Keratinocyte (primary cell): ENCODE data around the gene ZC3H10. TPM values are rescaled to one million over a fixed set of nuclear protein-coding genes. Genes with fewer than 3 reads are reported as not detected.

Experiments
- DNase-seq: peaks from one replicate; pipeline ENCODE4 v3.0.0-alpha.2; 2011; ENCODE audit warnings: low read depth, missing footprints, low spot score
- FAIRE-seq: peaks from 2 replicates; lab custom pipeline; 2011; peaks lifted over from hg19 to GRCh38; lab: Jason Lieb, UNC
- H2AFZ ChIP-seq: 2 replicates; pipeline ENCODE4 v1.6.0; 2012; ENCODE audit warnings: low read length, control low read depth, inconsistent platforms; ENCODE audit not compliant: control insufficient read depth
- H3K27ac ChIP-seq: 2 replicates; pipeline ENCODE4 v1.5.1; 2011; ENCODE audit warnings: low read length; ENCODE audit not compliant: control insufficient read depth, insufficient read depth
- H3K27me3 ChIP-seq: 3 replicates; pipeline ENCODE4 v1.6.0; 2011; ENCODE audit warnings: low read length; ENCODE audit not compliant: control insufficient read depth, insufficient read depth; ENCODE audit errors: extremely low read depth
- H3K36me3 ChIP-seq, 2 experiments: 2 replicates in 1 of 2; 3 replicates in 1 of 2; pipeline ENCODE4 v1.5.1; 2011; ENCODE audit warnings: low read length in 2 of 2, mild to moderate bottlenecking in 1 of 2; ENCODE audit not compliant: control insufficient read depth in 2 of 2, insufficient read depth in 2 of 2; ENCODE audit errors: extremely low read depth in 1 of 2
- H3K4me1 ChIP-seq: 3 replicates; pipeline ENCODE4 v1.5.1; 2011; ENCODE audit warnings: low read length; ENCODE audit not compliant: control insufficient read depth, insufficient read depth; ENCODE audit errors: extremely low read depth
- H3K4me2 ChIP-seq: 3 replicates; pipeline ENCODE4 v1.6.0; 2011; ENCODE audit warnings: low read depth, low read length; ENCODE audit not compliant: control insufficient read depth, insufficient read depth; ENCODE audit errors: extremely low read depth
- H3K4me3 ChIP-seq, 3 experiments: fragments of 200-600 bp in 1 of 3; sonication (generic) in 1 of 3; 2 replicates in 2 of 3; 3 replicates in 1 of 3; pipeline ENCODE4 v1.5.1; 2011 to 2016; ENCODE audit warnings: low read length in 3 of 3, mild to moderate bottlenecking in 3 of 3, control low read depth in 2 of 3, inconsistent platforms in 1 of 3, low read depth in 1 of 3, mixed read lengths in 1 of 3, mixed run types in 1 of 3, moderate library complexity in 1 of 3; ENCODE audit not compliant: control insufficient read depth in 2 of 3, insufficient read depth in 2 of 3; ENCODE audit errors: extremely low read depth in 1 of 3
- H3K79me2 ChIP-seq: 2 replicates; pipeline ENCODE4 v1.6.0; 2012; ENCODE audit warnings: low read length; ENCODE audit not compliant: control insufficient read depth, insufficient read depth
- H3K9ac ChIP-seq: 3 replicates; pipeline ENCODE4 v1.6.0; 2011; ENCODE audit warnings: low read length; ENCODE audit not compliant: control insufficient read depth, insufficient read depth; ENCODE audit errors: extremely low read depth
- H3K9me1 ChIP-seq: 3 replicates; pipeline ENCODE4 v1.6.0; 2011; ENCODE audit warnings: low read length; ENCODE audit not compliant: control insufficient read depth, insufficient read depth; ENCODE audit errors: extremely low read depth
- H3K9me3 ChIP-seq: 2 replicates; pipeline ENCODE4 v1.5.1; 2012; ENCODE audit warnings: low read depth, low read length; ENCODE audit not compliant: control insufficient read depth
- H4K20me1 ChIP-seq: 3 replicates; pipeline ENCODE4 v1.6.0; 2011; ENCODE audit warnings: low read length; ENCODE audit not compliant: control insufficient read depth, insufficient read depth; ENCODE audit errors: extremely low read depth
- EZH2 ChIP-seq: IDR thresholded peaks from one replicate; pipeline ENCODE4 v1.6.1; 2012; ENCODE audit warnings: inconsistent platforms, mild to moderate bottlenecking, low read length, moderate library complexity
- dilution Hi-C: fragments of 300-500 bp; cut with MboI; formaldehyde crosslinking; loops from one replicate; pipeline ENCODE4 v1.7.0; 2020; ENCODE audit warnings: low sequenced_read_pairs; ENCODE audit not compliant: extremely low pct_ligation_motif_present
- polyA plus RNA-seq, 5 experiments: library from polyadenylated mRNA; depleted of rRNA in 3 of 5; stranded (reverse) in 3 of 5; stranded (forward) in 1 of 5; unstranded in 1 of 5; fragments of >200 nt; gene quantifications; 1 replicate in 1 of 5; 2 replicates in 3 of 5; 3 replicates in 1 of 5; pipeline versions ENCODE4 v1.2.1 to v1.2.3, GENCODE V29; 2011 to 2012; ENCODE audit warnings: missing spikeins in 2 of 5, low read depth in 1 of 5, low replicate concordance in 1 of 5
- TF ChIP-seq, protein P1 (sequence below), 3 experiments: IDR thresholded peaks in 1 of 3; conservative IDR thresholded peaks in 1 of 3; optimal IDR thresholded peaks in 1 of 3; 2 replicates in 2 of 3; 3 replicates in 1 of 3; pipeline versions ENCODE3 to v1.5.1; 2011; ENCODE audit warnings: low read length in 3 of 3, mild to moderate bottlenecking in 3 of 3, moderate library complexity in 2 of 3, control low read depth in 1 of 3, inconsistent platforms in 1 of 3; ENCODE audit not compliant: insufficient read depth in 2 of 3; ENCODE audit errors: extremely low read depth in 1 of 3

ZC3H10 gene
- polyA plus RNA-seq, 1 donor (not counting 4 experiments of a cell fraction or from before 2014, with no cell fraction given): 0.85 TPM

GRCh38 chr12:56119361-56119796 lies 1.3 kb downstream of the ZC3H10 start:
- H3K9ac ChIP-seq: peak overlapping the region; percentile 77
- no peaks in the 10 kb centered on the region for H3K27me3 ChIP-seq
- no peaks in the 10 kb centered on the region for H3K9me3 ChIP-seq
- H3K4me1 ChIP-seq: peaks cover 26% of the 10 kb centered on the region
- peak overlapping the region; percentile 66 for H3K27ac ChIP-seq
- peak overlapping the region; percentile 93 for H3K4me2 ChIP-seq
- dilution Hi-C loops: no loop called here
- no peak for DNase-seq
- H3K36me3 ChIP-seq: peaks cover 3 to 27% of the 10 kb centered on the region in 2 experiments
- H2AFZ ChIP-seq: no peak overlapping the region
- no peaks in the 10 kb centered on the region for H3K9me1 ChIP-seq
- peak overlapping the region in 2 of 3 experiments; percentile 71 to 72 for H3K4me3 ChIP-seq
- H4K20me1 ChIP-seq: no peaks in the 10 kb centered on the region
- TF ChIP-seq, protein P1, sequence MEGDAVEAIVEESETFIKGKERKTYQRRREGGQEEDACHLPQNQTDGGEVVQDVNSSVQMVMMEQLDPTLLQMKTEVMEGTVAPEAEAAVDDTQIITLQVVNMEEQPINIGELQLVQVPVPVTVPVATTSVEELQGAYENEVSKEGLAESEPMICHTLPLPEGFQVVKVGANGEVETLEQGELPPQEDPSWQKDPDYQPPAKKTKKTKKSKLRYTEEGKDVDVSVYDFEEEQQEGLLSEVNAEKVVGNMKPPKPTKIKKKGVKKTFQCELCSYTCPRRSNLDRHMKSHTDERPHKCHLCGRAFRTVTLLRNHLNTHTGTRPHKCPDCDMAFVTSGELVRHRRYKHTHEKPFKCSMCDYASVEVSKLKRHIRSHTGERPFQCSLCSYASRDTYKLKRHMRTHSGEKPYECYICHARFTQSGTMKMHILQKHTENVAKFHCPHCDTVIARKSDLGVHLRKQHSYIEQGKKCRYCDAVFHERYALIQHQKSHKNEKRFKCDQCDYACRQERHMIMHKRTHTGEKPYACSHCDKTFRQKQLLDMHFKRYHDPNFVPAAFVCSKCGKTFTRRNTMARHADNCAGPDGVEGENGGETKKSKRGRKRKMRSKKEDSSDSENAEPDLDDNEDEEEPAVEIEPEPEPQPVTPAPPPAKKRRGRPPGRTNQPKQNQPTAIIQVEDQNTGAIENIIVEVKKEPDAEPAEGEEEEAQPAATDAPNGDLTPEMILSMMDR (optimal IDR thresholded peaks at IDR 0.05 in 1 of 3, IDR thresholded peaks at IDR 0.05 in 1 of 3, conservative IDR thresholded peaks at IDR 0.05 in 1 of 3; ENCODE audit: extremely low read depth in 1 of 3, insufficient read depth in 2 of 3, low read length in 3 of 3): peak; percentile 75 to 83 (median 79)
- no peak for TF ChIP-seq EZH2
- FAIRE-seq: peak; percentile 71
- peaks cover 11% of the 10 kb centered on the region for H3K79me2 ChIP-seq

- peak overlapping the region; percentile 77 for H3K9ac ChIP-seq
These were observed 2.2 kb downstream of the ZC3H10 start for GRCh38 chr12:56120158-56120846.

More at GRCh38 chr12:56120158-56120846, 2.2 kb downstream of the ZC3H10 start:
- no peaks in the 10 kb centered on the region for H3K9me1 ChIP-seq
- no peaks in the 10 kb centered on the region for H4K20me1 ChIP-seq
- peaks cover 11% of the 10 kb centered on the region for H3K79me2 ChIP-seq
- dilution Hi-C loops: loop anchor here (10.0 kb wide), 1 partner anchor 54 kb away; no protein-coding TSS in a partner anchor
- H3K36me3 ChIP-seq: peaks cover 3 to 27% of the 10 kb centered on the region in 2 experiments
- H3K4me3 ChIP-seq: peak overlapping the region in 2 of 3 experiments; percentile 50 to 54
- no peaks in the 10 kb centered on the region for H3K9me3 ChIP-seq
- no peaks in the 10 kb centered on the region for H3K27me3 ChIP-seq
- TF ChIP-seq, protein P1 (optimal IDR thresholded peaks at IDR 0.05 in 1 of 3, IDR thresholded peaks at IDR 0.05 in 1 of 3, conservative IDR thresholded peaks at IDR 0.05 in 1 of 3; ENCODE audit: extremely low read depth in 1 of 3, insufficient read depth in 2 of 3, low read length in 3 of 3): no peak
- TF ChIP-seq EZH2: no peak
- peak overlapping the region; percentile 93 for H3K4me2 ChIP-seq
- FAIRE-seq: peak; percentile 13
- H3K4me1 ChIP-seq: peaks cover 24% of the 10 kb centered on the region
- no peak for DNase-seq
- no peak overlapping the region for H2AFZ ChIP-seq
- peak overlapping the region; percentile 66 for H3K27ac ChIP-seq
